Upper lobe of left lung (tissue), 6 donors: ENCODE measurements around the gene ISCU. TPM values are rescaled to one million over a fixed set of nuclear protein-coding genes. Genes with fewer than 3 reads are reported as not detected.

Experiments
- ATAC-seq, 2 donors: fragments of 200-7000 bp; cut with Tn5 transposase; one replicate each; pipeline ENCODE4 v1.9.1; 2022; ENCODE audit warnings: mild to moderate bottlenecking in 2 of 2, moderate library complexity in 2 of 2; ENCODE audit not compliant: low FRiP score in 2 of 2
- DNase-seq, 2 donors: peaks; one replicate each; pipeline ENCODE4 v3.0.0-alpha.2; 2019 to 2020
- H3K27ac ChIP-seq, 4 donors: fragments of 200-600 bp; sonication (generic); one replicate each; pipeline ENCODE4 v1.5.1; 2016 to 2019
- H3K27me3 ChIP-seq, 4 donors: fragments of 200-600 bp; sonication (generic); one replicate each; pipeline ENCODE4 v1.5.1; 2017 to 2019
- H3K36me3 ChIP-seq, 4 donors: fragments of 200-600 bp; sonication (generic); one replicate each; pipeline ENCODE4 v1.5.1; 2016 to 2019
- H3K4me1 ChIP-seq, 4 donors: fragments of 200-600 bp; sonication (generic); one replicate each; pipeline ENCODE4 v1.5.1; 2018 to 2019
- H3K4me3 ChIP-seq, 4 donors: fragments of 200-600 bp; sonication (generic); one replicate each; pipeline ENCODE4 v1.5.1; 2017 to 2019; ENCODE audit warnings: mild to moderate bottlenecking in 2 of 4, moderate library complexity in 1 of 4
- H3K9me3 ChIP-seq, 4 donors: fragments of 200-600 bp; sonication (generic); one replicate each; pipeline ENCODE4 v1.5.1; 2018 to 2019
- EP300 ChIP-seq, 4 donors: sonication (generic); formaldehyde crosslinking; IDR thresholded peaks; one replicate each; pipeline ENCODE4 v1.5.1; 2017; ENCODE audit warnings: antibody characterized with exemption in 4 of 4, control low read depth in 2 of 4
- POLR2A ChIP-seq, 4 donors: fragments of 450-650 bp; IDR thresholded peaks; one replicate each; pipeline ENCODE4 v1.5.1; 2016 to 2017; ENCODE audit warnings: antibody characterized with exemption in 4 of 4, mild to moderate bottlenecking in 2 of 4
- POLR2AphosphoS5 ChIP-seq, 2 donors: sonication (generic); formaldehyde crosslinking; IDR thresholded peaks; one replicate each; pipeline ENCODE4 v1.5.1; 2017; ENCODE audit warnings: antibody characterized with exemption in 2 of 2
- WGBS, 2 donors: methylation state at CpG; one replicate each; pipeline ENCODE4 v1.1.5; 2017 to 2018; 5-methylcytosine and 5-hydroxymethylcytosine counted together
- total RNA-seq, 6 donors: library from RNA; depleted of rRNA in 4 of 6; stranded (reverse); fragments of >200 nt in 4 of 6; gene quantifications; one replicate each; pipeline versions ENCODE4 v1.1.0 to v1.2.1, GENCODE V29; 2016 to 2021
- TF ChIP-seq, protein P1 (sequence below), 6 experiments: fragments of 450-650 bp in 4 of 6; fragments of 200-600 bp in 2 of 6; sonication (generic) in 2 of 6; IDR thresholded peaks; one replicate each; pipeline ENCODE4 v1.5.1; 2016 to 2019; ENCODE audit warnings: antibody characterized with exemption in 6 of 6
- donor health status: DM: no; HTN: no; CAD: no; lungs with moderate emphysema.
- donor health status: DM: no; HTN: yes; CAD: no; lungs with severe emphysema.

The ISCU gene
- total RNA-seq, 6 donors from 2014 or later, result 130 to 192 (median 152) TPM

DNA sequence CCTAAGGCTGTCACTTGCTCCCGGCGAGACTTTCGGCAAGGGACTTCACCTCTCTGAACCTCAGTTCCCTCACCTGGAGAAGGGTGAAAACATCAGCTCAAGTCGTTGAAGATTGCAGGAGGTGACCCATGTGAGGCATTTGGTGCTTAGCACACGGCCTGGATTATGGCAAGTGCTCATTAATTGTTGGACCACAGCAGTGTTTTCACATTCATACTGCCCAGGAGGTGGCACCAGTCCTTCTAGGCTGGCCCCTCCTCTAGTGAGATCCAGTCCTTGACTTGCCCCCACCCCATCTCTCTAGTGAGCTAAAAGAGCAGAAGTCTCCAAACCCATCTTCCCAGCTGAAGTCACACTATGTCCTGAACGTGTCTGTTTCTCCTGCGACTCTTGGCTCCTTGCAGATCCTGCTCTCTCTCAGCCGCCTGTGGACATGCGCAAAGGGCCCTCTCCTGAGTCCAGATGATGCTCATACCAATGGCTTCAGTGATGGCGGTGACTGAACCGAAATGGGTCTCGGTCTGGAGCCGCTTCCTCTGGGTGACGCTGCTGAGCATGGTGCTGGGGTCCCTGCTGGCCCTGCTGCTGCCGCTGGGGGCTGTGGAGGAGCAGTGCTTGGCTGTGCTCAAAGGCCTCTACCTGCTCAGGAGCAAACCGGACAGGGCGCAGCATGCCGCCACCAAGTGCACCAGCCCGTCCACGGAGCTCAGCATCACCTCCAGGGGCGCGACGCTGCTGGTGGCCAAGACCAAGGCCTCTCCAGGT is 45.7 kb upstream of the ISCU start:
- H3K4me1 ChIP-seq, result peaks cover 9 to 30% (median 19%) of the 10 kb centered on the region in 4 donors
- ATAC-seq (no peak), DNase-seq (peak in 1 of 2 donors; percentile 78)
- no peaks in the 10 kb centered on the region for H3K9me3 ChIP-seq
- no peaks in the 10 kb centered on the region for H3K27me3 ChIP-seq
- WGBS, 2 donors, result 87 to 93% methylated on average over 14 to 23 of the region's 23 CpGs
- no peak overlapping the region for H3K4me3 ChIP-seq
- H3K27ac ChIP-seq, result no peak overlapping the region
- TF ChIP-seq POLR2AphosphoS5 (IDR thresholded peaks at IDR 0.05) (no peak), POLR2A (IDR thresholded peaks at IDR 0.05) (no peak), EP300 (IDR thresholded peaks at IDR 0.05) (no peak)
- TF ChIP-seq, protein P1, sequence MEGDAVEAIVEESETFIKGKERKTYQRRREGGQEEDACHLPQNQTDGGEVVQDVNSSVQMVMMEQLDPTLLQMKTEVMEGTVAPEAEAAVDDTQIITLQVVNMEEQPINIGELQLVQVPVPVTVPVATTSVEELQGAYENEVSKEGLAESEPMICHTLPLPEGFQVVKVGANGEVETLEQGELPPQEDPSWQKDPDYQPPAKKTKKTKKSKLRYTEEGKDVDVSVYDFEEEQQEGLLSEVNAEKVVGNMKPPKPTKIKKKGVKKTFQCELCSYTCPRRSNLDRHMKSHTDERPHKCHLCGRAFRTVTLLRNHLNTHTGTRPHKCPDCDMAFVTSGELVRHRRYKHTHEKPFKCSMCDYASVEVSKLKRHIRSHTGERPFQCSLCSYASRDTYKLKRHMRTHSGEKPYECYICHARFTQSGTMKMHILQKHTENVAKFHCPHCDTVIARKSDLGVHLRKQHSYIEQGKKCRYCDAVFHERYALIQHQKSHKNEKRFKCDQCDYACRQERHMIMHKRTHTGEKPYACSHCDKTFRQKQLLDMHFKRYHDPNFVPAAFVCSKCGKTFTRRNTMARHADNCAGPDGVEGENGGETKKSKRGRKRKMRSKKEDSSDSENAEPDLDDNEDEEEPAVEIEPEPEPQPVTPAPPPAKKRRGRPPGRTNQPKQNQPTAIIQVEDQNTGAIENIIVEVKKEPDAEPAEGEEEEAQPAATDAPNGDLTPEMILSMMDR (IDR thresholded peaks at IDR 0.05), result no peak
- H3K36me3 ChIP-seq, result peaks cover 11 to 51% (median 39%) of the 10 kb centered on the region in 4 donors

DNA sequence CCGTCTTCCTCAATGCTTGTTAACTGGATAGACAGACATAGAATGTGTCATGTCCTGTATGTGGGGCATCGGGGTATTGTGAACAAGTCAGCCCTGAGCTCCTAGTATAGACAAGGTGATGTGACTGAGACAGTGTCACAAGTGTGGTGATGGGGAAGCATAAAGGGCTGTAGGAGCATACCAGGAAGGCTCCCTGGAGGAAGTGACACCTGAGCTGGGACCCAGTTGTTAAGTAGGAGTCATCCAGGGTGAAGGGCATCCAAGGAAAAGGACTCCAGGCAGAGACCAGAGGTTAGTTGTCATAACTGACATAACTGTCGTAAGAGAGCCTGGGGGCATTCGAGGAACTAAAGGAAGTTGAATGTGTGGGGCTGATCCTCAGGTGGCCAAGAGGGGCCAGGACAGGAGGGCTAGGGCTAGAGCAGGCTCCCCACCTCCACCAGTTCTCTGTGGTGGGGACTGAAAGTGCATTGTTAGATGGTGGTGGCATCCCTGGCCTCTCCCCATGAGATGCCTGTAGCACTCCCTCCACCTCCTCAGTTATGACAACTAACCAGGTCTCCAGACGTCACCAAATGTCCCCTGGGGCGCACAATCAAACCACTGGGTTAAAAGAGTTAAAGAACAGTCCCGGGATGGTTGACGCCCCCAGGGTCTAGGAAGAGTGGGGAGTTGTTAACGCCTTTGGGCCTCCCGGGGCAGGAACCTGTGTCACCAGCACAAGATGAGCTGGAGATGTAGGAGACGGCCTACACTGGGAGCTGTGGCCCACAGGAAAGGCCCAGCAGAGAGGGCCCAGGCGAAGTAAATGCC is 44.9 kb upstream of the ISCU start:
- peaks cover 17 to 59% (median 47%) of the 10 kb centered on the region in 4 donors for H3K36me3 ChIP-seq
- no peak overlapping the region for H3K27ac ChIP-seq
- TF ChIP-seq POLR2AphosphoS5 (IDR thresholded peaks at IDR 0.05), result no peak
- TF ChIP-seq, protein P1 (IDR thresholded peaks at IDR 0.05), result no peak
- TF ChIP-seq POLR2A (IDR thresholded peaks at IDR 0.05), result no peak
- TF ChIP-seq EP300 (IDR thresholded peaks at IDR 0.05), result no peak
- H3K27me3 ChIP-seq, result no peaks in the 10 kb centered on the region
- no peak for ATAC-seq
- H3K4me1 ChIP-seq, result peaks cover 8 to 23% (median 15%) of the 10 kb centered on the region in 4 donors
- H3K9me3 ChIP-seq, result no peaks in the 10 kb centered on the region
- 85 to 88% methylated on average over 11 to 12 of the region's 12 CpGs for WGBS, 2 donors
- DNase-seq, result no peak
- no peak overlapping the region for H3K4me3 ChIP-seq

DNA sequence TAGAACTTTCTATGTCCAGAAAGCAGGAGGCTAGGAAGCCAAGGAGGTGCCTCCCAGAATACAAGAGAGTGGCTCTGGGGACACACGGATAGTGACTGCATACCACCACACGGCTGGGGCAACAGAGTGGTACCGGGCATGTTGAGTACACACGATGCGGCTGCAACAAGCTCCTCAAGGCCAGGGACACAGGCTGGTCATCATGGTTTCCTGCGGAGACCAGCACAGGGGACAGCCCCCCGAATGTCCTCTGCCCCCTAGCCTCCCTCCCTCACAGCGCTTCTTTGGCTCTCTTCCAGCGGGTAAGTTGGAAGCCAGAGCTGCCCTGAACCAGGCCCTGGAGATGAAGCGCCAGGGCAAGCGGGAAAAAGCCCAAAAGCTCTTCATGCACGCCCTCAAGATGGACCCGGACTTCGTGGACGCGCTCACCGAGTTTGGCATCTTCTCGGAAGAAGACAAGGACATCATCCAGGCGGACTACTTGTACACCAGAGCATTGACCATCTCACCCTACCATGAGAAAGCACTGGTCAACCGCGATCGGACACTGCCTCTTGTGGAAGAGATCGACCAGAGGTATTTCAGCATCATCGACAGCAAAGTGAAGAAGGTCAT is 44.2 kb upstream of the ISCU start:
- Histone ChIP-seq H3K36me3 (peaks cover 23 to 66% (median 54%) of the 10 kb centered on the region in 4 donors), H3K9me3 (no peaks in the 10 kb centered on the region), H3K27me3 (no peaks in the 10 kb centered on the region), H3K27ac (no peak overlapping the region), H3K4me1 (peaks cover 8 to 23% (median 15%) of the 10 kb centered on the region in 4 donors), H3K4me3 (no peak overlapping the region)
- 94 to 97% methylated on average over 14 to 24 of the region's 24 CpGs for WGBS, 2 donors
- TF ChIP-seq POLR2AphosphoS5 (IDR thresholded peaks at IDR 0.05), result no peak
- TF ChIP-seq, protein P1 (IDR thresholded peaks at IDR 0.05), result no peak
- TF ChIP-seq POLR2A (IDR thresholded peaks at IDR 0.05), result no peak
- no peak for TF ChIP-seq EP300 (IDR thresholded peaks at IDR 0.05)
- DNase-seq, result no peak
- no peak for ATAC-seq

DNA sequence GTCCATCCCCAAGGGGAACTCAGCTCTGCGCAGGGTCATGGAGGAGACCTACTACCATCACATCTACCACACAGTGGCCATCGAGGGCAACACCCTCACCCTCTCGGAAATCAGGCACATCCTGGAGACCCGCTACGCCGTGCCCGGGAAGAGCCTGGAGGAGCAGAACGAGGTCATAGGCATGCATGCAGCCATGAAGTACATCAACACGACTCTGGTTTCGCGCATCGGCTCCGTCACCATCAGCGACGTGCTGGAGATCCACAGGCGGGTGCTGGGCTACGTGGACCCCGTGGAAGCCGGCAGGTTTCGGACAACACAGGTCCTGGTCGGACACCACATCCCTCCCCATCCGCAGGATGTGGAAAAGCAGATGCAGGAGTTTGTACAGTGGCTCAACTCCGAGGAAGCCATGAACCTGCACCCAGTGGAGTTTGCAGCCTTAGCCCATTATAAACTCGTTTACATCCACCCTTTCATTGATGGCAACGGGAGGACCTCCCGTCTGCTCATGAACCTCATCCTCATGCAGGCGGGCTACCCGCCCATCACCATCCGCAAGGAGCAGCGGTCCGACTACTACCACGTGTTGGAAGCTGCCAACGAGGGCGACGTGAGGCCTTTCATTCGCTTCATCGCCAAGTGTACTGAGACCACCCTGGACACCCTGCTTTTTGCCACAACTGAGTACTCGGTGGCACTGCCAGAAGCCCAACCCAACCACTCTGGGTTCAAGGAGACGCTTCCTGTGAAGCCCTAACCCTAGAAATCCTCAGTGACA is 43.5 kb upstream of the ISCU start:
- ATAC-seq, result no peak
- H3K27me3 ChIP-seq, result no peaks in the 10 kb centered on the region
- 95% methylated on average over 38 to 39 of the region's 39 CpGs for WGBS, 2 donors

More for the DNA sequence above, 43.5 kb upstream of the ISCU start:
- H3K36me3 ChIP-seq, result peaks cover 30 to 73% (median 61%) of the 10 kb centered on the region in 4 donors
- H3K4me3 ChIP-seq, result no peak overlapping the region
- TF ChIP-seq, protein P1 (IDR thresholded peaks at IDR 0.05), result no peak
- TF ChIP-seq EP300 (IDR thresholded peaks at IDR 0.05), result no peak
- no peak for TF ChIP-seq POLR2A (IDR thresholded peaks at IDR 0.05)
- TF ChIP-seq POLR2AphosphoS5 (IDR thresholded peaks at IDR 0.05), result no peak
- no peaks in the 10 kb centered on the region for H3K9me3 ChIP-seq
- DNase-seq, result peak in 1 of 2 donors; percentile 71
- H3K27ac ChIP-seq, result no peak overlapping the region
- peaks cover 8 to 23% (median 15%) of the 10 kb centered on the region in 4 donors for H3K4me1 ChIP-seq
